Mucosa of stomach (tissue), 1 donor: ENCODE results near the gene PNPLA2.

ENCODE experiments used
- H3K27me3 ChIP-seq: one replicate; pipeline ENCODE4 v1.7.0; 2013; ENCODE audit warnings: mild to moderate bottlenecking, low read length; ENCODE audit not compliant: control insufficient read depth, insufficient read depth
- H3K36me3 ChIP-seq: one replicate; pipeline ENCODE4 v1.7.0; 2013; ENCODE audit warnings: low read length; ENCODE audit not compliant: control insufficient read depth, insufficient read depth
- H3K4me1 ChIP-seq: one replicate; pipeline ENCODE4 v1.7.0; 2013; ENCODE audit warnings: mild to moderate bottlenecking, low read length; ENCODE audit not compliant: control insufficient read depth, insufficient read depth
- H3K4me3 ChIP-seq: one replicate; pipeline ENCODE4 v1.7.0; 2013; ENCODE audit warnings: low read length
- H3K9ac ChIP-seq: one replicate; pipeline ENCODE4 v1.7.0; 2013; ENCODE audit warnings: mild to moderate bottlenecking, low read length, moderate library complexity
- H3K9me3 ChIP-seq: one replicate; pipeline ENCODE4 v1.7.0; 2013; ENCODE audit warnings: mild to moderate bottlenecking, low read length, moderate library complexity; ENCODE audit not compliant: control insufficient read depth
- donor health status: Pancreatic carcinoma.

Gene PNPLA2

DNA sequence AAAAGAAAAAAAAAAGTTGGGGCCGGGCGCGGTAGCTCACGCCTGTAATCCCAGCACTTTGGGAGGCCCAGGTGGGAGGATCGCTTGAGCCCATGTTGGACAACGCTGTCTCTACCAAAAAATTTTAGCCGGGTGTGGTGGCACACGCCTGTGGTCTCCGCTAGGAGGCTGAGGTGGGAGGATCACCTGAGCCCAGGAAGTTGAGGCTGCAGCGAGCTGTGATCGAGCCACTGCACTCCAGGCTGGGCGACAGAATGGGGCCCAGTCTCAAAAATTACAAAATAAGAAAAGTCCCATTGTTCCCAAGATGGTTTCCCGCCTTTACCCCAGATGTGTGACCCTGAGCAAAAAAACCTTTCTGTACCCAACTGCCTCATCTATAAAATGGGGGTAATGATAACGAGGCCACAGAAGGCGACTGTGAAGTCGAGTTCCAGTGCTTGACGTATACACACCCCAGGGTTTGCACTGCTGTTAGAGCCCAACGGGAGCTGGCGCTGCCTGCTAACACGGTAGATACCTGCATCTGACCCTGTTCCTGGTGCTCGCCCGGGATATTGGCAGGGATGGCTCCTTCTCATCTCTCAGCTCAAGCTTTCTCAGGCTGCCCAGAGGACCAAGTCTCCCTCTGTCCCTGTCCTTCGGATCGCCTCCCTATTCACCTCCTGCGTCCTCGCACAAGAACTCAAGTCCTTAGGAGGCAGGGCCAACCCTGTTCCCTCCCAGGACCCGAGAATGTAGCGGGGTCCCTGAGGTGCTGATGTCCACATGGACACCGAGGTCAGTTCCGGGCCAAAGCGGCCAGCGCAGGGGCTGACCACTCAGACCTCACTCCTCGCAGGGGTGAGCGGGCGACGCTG is 10.1 kb upstream of the PNPLA2 start:
- Histone ChIP-seq H3K4me3 (peak overlapping the region; percentile 81), H3K4me1 (peaks cover 32% of the 10 kb centered on the region), H3K36me3 (peaks cover 15% of the 10 kb centered on the region), H3K9ac (peak overlapping the region; percentile 91), H3K27me3 (no peaks in the 10 kb centered on the region), H3K9me3 (no peaks in the 10 kb centered on the region)

DNA sequence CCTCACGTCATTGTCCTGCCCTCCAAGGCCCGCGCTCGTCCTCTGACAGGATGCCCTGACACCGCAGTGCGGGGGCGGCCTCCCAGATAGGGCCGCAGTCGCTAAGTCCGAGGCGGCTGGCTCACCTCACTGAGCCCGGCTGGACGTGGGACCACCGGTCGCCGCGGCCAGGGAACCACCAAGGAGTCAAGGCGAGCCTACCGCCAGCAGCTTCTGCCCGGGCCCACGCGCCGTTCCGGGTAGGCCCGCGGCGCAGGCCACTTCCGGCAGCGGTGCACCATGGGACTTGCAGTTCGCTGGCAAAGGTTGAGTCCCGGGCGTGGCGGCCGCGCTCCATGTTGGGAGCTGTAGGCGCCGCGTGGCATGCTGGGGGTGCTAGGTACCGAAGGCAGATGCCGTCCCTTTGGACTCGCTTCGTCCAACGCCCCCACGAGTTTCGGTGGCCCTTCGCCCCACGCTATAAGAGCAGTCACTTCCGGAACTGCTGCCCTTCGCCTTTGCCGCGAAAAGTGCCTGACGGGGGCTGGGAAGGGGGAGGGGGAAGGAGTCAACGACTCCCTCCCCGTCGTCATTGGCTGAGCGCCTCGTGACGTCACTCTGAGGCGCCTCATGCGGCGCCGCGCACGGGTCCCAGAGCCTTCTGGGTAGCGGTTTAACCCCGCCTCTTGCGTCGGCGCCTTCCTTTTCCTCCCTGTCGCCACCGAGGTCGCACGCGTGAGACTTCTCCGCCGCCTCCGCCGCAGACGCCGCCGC is 9.3 kb upstream of the PNPLA2 start, which contains the start of gene RPLP2:
Gene RPLP2, plus strand, starts transcription at position 681 of the 753 bp plus-strand sequence. CDS start 268 bp downstream, outside the sequence.
- no peaks in the 10 kb centered on the region for H3K9me3 ChIP-seq
- H3K9ac ChIP-seq: peak within 1 kb of the TSS; percentile 91
- H3K27me3 ChIP-seq: no peaks in the 10 kb centered on the region
- H3K4me3 ChIP-seq: peak within 1 kb of the TSS; percentile 81
- peaks cover 24% of the 10 kb centered on the region for H3K4me1 ChIP-seq
- peaks cover 15% of the 10 kb centered on the region for H3K36me3 ChIP-seq

DNA sequence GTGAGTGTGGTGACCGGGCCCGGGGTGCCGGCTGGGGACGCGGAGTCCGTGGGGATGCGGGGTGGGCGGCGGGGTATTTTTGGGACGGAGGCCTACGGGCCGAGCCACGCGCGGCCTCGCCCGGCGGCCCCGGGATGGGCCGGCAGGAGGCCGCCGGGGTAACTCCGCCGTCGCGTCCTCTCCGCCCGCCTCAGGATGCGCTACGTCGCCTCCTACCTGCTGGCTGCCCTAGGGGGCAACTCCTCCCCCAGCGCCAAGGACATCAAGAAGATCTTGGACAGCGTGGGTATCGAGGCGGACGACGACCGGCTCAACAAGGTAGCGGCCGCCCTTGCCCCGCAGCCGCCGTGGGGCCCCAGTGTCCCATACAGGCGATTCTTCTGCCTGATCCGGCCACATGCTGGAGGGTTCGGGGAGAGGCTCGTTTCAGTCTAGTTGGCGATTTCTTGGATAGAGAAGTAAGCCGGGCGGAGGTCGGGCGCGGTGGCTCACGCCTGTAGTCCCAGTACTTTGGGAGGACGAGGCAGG is 8.6 kb upstream of the PNPLA2 start:
- H3K27me3 ChIP-seq: no peaks in the 10 kb centered on the region
- H3K4me1 ChIP-seq: peaks cover 21% of the 10 kb centered on the region
- H3K36me3 ChIP-seq: peaks cover 15% of the 10 kb centered on the region
- H3K9me3 ChIP-seq: no peaks in the 10 kb centered on the region
- H3K4me3 ChIP-seq: peak overlapping the region; percentile 77
- peak overlapping the region; percentile 91 for H3K9ac ChIP-seq

DNA sequence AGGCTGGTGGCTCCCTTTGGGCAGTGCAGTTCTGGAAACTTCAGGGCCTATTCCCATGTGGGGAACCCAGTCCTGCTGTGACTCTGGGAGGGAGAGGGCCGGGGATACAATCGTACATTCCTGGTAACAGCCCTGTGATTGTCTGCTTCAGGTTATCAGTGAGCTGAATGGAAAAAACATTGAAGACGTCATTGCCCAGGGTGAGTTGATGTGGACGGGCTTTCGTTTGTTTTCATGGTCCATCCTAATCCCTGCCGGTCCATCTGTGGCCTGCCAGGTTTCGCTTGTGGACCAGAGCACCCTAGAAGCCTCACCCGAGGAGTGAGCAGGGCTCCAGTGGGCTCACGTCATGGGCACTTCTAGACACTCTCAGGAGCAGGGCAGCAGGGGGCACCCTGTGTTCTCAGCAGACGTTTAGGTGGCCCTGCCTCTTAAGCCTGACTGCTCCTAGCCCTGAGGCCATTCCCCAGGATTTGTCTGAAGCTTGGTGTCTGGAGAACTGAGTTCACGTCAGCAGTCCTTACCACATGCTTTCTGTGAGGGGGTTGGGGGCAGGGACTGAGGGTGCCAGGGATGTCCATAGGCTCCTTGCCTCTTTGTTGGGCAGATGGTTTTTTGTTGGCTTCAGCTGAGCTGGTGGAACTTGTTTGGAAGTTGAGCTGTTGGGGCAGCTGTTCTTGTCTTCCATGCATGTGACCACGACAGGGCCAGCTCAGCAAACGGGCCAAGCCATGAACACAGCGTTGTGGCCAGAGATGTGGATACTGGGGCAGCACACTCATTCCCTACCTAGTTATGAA is 7.1 kb upstream of the PNPLA2 start:
- no peaks in the 10 kb centered on the region for H3K9me3 ChIP-seq
- peak overlapping the region; percentile 20 for H3K4me3 ChIP-seq
- H3K9ac ChIP-seq: peak overlapping the region; percentile 91
- H3K36me3 ChIP-seq: peaks cover 15% of the 10 kb centered on the region
- H3K4me1 ChIP-seq: peaks cover 21% of the 10 kb centered on the region
- H3K27me3 ChIP-seq: no peaks in the 10 kb centered on the region

DNA sequence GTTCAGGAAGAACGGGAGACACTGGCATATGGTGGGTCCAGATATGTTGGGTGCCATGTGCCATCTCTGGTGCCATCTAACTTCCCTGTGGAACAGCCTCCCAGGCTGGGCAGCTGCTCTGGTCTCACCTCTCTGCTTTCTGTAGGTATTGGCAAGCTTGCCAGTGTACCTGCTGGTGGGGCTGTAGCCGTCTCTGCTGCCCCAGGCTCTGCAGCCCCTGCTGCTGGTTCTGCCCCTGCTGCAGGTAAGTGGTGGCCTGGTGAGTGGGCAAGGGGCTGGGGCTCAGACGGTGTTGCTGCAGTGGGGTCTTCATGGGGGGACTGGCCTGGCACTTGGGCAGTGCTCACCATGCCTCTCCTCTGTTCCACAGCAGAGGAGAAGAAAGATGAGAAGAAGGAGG is 6.3 kb upstream of the PNPLA2 start:
- H3K27me3 ChIP-seq: no peaks in the 10 kb centered on the region
- H3K9me3 ChIP-seq: no peaks in the 10 kb centered on the region
- H3K4me1 ChIP-seq: peaks cover 21% of the 10 kb centered on the region
- peaks cover 15% of the 10 kb centered on the region for H3K36me3 ChIP-seq
- H3K4me3 ChIP-seq: no peak overlapping the region
- H3K9ac ChIP-seq: no peak overlapping the region

DNA sequence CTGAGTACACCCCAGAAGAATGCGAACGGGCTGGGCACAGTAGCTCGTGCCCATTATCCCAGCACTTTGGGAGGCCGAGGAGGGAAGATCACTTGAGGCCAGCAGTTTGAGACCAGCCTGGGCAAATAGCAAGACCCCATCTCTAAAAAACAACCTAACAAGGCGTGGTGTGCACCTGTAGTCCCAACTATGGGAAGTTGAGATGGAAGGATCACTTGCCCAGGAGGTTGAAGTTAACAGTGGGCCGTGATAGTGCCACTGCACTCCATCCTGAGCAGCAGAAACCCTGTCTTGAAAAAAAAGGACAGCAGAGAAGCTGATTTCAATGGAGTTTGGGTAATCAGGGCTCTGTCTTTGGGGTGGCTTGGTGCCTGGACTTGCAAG is 5.7 kb upstream of the PNPLA2 start:
- H3K9me3 ChIP-seq: no peaks in the 10 kb centered on the region
- no peak overlapping the region for H3K9ac ChIP-seq
- H3K27me3 ChIP-seq: no peaks in the 10 kb centered on the region
- peaks cover 22% of the 10 kb centered on the region for H3K4me1 ChIP-seq
- no peak overlapping the region for H3K4me3 ChIP-seq
- peaks cover 15% of the 10 kb centered on the region for H3K36me3 ChIP-seq

DNA sequence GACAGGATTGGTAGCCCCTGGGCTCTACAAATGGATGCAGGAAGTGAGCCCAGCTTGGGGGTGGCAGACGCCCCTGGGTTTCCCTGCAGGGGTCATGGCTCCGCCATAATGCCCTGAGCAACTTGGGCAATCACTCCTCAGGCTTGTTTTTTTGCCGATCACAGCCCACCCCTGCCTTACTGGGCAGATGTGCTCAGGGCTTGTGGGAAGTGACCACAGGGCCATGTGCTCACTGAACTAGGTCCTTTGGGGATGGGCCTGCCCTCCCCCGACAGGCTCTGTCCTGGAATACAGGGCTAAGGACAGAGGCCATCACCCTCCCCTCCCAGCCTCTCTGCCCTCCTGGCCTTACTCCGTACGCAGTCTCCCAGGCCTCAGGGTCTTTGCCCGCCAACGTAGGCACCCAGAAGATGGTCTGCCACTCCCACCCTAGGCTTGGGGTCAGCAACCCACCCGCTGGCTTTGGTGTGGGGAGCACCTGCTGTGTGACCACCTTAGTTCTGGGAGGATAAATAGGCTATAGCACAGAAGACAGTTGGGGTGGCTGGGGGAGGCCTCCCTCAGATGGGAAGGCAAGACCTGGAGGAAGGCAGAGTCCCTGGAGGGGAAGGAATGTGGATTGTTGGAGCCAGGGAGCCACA is 5.1 kb upstream of the PNPLA2 start:
- no peaks in the 10 kb centered on the region for H3K27me3 ChIP-seq
- peaks cover 15% of the 10 kb centered on the region for H3K36me3 ChIP-seq
- H3K9ac ChIP-seq: no peak overlapping the region
- H3K4me1 ChIP-seq: peaks cover 24% of the 10 kb centered on the region
- H3K9me3 ChIP-seq: no peaks in the 10 kb centered on the region
- H3K4me3 ChIP-seq: no peak overlapping the region

DNA sequence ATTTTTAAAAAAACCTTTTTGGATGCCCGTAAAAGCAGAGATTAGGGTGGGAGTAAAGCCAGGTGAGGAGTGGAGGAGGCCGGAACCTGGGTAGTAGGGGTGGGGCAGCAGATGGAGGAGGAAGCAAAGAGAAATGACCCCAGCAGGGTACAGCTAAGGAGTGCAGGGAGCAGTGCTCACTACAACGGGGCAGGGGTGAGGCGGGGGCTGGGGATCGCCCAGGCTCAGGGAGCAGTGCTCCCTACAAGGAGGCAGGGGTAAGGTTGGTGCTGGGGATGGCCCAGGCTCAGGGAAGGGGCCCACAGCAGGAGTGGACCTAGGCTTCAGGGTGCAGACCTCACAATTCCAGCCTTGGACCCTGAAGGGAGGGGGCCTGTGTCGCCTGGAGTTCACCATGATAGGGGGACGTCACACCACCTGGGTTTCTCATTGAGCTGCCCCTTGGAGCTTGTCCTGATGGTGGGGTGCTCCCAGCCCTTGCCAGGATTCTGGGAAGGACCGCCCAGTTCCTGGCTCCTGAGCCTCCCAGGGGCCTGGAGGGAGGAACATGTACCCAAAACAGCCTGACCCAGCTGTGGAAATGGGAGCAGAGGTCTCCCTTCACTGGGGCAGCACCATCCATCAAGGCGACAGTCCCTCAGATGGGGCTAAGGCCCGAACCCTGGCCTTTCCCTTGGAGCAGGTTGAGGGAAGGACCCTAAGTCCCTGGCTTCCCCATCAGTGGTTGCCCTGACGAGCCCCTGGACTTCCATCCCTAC is 2.9 kb upstream of the PNPLA2 start:
- Histone ChIP-seq H3K9ac (no peak overlapping the region), H3K4me1 (peaks cover 27% of the 10 kb centered on the region), H3K36me3 (peaks cover 15% of the 10 kb centered on the region), H3K9me3 (no peaks in the 10 kb centered on the region), H3K4me3 (no peak overlapping the region), H3K27me3 (no peaks in the 10 kb centered on the region)

DNA sequence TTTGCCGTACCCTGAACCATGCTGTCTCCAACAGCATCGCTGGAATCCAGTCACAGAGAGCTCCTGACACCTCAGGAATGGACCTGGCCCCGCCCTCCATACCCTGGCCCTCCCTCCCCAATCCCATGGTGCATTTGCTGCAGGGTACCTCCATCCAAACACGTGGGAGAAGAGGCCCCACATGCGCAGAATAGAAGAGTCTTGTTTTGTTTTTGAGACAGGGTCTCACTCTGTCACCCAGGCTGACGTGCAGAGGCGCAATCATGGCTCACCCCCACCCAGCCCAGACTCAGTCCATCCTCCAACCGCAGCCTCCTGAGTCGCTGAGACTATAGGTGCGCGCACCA is 2.3 kb upstream of the PNPLA2 start:
- Histone ChIP-seq H3K36me3 (peaks cover 14% of the 10 kb centered on the region), H3K9ac (no peak overlapping the region), H3K4me1 (peaks cover 27% of the 10 kb centered on the region)

DNA sequence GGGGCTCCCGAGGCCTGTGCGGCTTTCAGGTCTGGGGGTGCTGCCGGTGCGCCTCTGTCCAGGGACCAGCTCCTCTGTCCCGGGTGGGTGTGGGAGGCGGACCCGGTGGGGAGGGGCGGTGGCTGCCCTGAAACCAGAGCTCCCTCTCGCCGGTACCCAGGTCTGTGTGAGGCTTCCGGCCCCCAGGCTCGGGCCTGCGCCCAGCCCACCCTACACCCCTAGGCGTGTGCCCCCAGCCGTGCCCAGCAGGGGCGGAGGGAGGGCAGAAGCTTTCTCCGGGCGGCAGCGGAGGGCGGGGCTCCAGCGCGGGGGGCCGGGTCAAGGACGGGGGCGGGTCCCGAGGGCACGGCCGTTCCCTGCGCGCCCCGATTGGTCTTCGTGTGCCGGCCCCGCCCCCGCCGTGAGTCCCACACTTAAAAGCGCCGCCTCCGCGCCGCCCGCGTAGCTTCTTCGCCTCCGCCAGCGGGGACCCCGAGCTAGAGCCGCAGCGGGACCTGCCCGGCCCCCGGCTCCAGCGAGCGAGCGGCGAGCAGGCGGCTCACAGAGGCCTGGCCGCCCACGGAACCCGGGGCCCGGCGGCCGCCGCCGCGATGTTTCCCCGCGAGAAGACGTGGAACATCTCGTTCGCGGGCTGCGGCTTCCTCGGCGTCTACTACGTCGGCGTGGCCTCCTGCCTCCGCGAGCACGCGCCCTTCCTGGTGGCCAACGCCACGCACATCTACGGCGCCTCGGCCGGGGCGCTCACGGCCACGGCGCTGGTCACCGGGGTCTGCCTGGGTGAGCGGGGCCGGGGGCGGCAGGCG is 616 bp downstream of the PNPLA2 start:
- peak overlapping the region; percentile 96 for H3K9ac ChIP-seq
- no peaks in the 10 kb centered on the region for H3K36me3 ChIP-seq

More for the DNA sequence above, 2.3 kb upstream of the PNPLA2 start:
- no peaks in the 10 kb centered on the region for H3K27me3 ChIP-seq
- H3K9me3 ChIP-seq: no peaks in the 10 kb centered on the region
- H3K4me3 ChIP-seq: no peak overlapping the region

More for the DNA sequence above, 616 bp downstream of the PNPLA2 start:
- Histone ChIP-seq H3K4me1 (peaks cover 49% of the 10 kb centered on the region), H3K4me3 (peak overlapping the region; percentile 84), H3K27me3 (no peaks in the 10 kb centered on the region), H3K9me3 (no peaks in the 10 kb centered on the region)
